Measurements from ENCODE around the gene XCL2. TPM values are rescaled to one million over a fixed set of nuclear protein-coding genes. Genes with fewer than 3 reads are reported as not detected.
"Not testable (repeated sequence)": the region's sequence is repeated elsewhere in the genome, so short reads cannot be mapped to it uniquely, and the experiment has no call there.

XCL2 gene
- polyA plus RNA-seq, 3 donors = 0.56 to 1.9 TPM; not detected in 1

- H3K9me3 Mint-ChIP-seq = peaks cover 0 to 3% (median 3%) of the 10 kb centered on the region in 7 donors
- Histone ChIP-seq H3K27me3 (ENCODE audit: control insufficient read depth in 2 of 2, insufficient read depth in 2 of 2, low read length in 2 of 2) (no peaks in the 10 kb centered on the region), H3K4me2 (replicated peaks; ENCODE audit: extremely low read depth, low read length, poor library complexity, severe bottlenecking) (no peak overlapping the region), H3K36me3 (replicated peaks in 1 of 2; ENCODE audit: control insufficient read depth in 1 of 2, insufficient read depth in 2 of 2, low read length in 2 of 2) (no peaks in the 10 kb centered on the region), H2AFZ (ENCODE audit: insufficient read depth, low read depth, low read length, poor library complexity, severe bottlenecking) (no peak overlapping the region), H3K9me3 (replicated peaks in 1 of 2; ENCODE audit: control insufficient read depth in 1 of 2, insufficient read depth in 1 of 2, low read length in 2 of 2) (peaks cover 0 to 5% of the 10 kb centered on the region in 2 donors), H3K27ac (ENCODE audit: low read depth in 1 of 2, low read length in 2 of 2) (no peak overlapping the region), H3K79me2 (ENCODE audit: insufficient read depth, low read length) (no peaks in the 10 kb centered on the region), H3K4me3 (replicated peaks in 1 of 3; ENCODE audit: low read depth in 2 of 3, low read length in 3 of 3) (no peak overlapping the region), H3K9ac (ENCODE audit: insufficient read depth, low read length, poor library complexity, severe bottlenecking) (no peak overlapping the region), H4K20me1 (ENCODE audit: insufficient read depth, low read length) (no peaks in the 10 kb centered on the region), H3K4me1 (ENCODE audit: control insufficient read depth in 1 of 2, insufficient read depth in 2 of 2, low read length in 2 of 2) (no peaks in the 10 kb centered on the region)
- H3K36me3 Mint-ChIP-seq = no peaks in the 10 kb centered on the region
- DNase-seq = no peak
- peaks cover 2% of the 10 kb centered on the region in 3 donors for H3K27me3 Mint-ChIP-seq (ENCODE audit: low read depth in 3 of 3)
- intact Hi-C loops (cut with micrococcal nuclease) = no loop called here
- 83% methylated on average over 2 of the region's 4 CpGs for WGBS (ENCODE audit: insufficient coverage)
- H3K27ac Mint-ChIP-seq = no peak overlapping the region
- H3K4me3 Mint-ChIP-seq = no peak overlapping the region
- no peaks in the 10 kb centered on the region for H3K4me1 Mint-ChIP-seq
- no peak for TF ChIP-seq CTCF (IDR thresholded peaks at IDR 0.05)
These were observed 38.2 kb upstream of the XCL2 start for GRCh38 chr1:168581817-168582572.

GRCh38 chr1:168580991-168581390, 37.2 kb upstream of the XCL2 start:
- H2AFZ ChIP-seq (ENCODE audit: insufficient read depth, low read depth, low read length, poor library complexity, severe bottlenecking); H3K27ac ChIP-seq (ENCODE audit: low read depth in 1 of 2, low read length in 2 of 2); H3K4me3 Mint-ChIP-seq; H3K9ac ChIP-seq (ENCODE audit: insufficient read depth, low read length, poor library complexity, severe bottlenecking); H3K9me3 ChIP-seq (replicated peaks in 1 of 2; ENCODE audit: control insufficient read depth in 1 of 2, insufficient read depth in 1 of 2, low read length in 2 of 2); H3K4me1 ChIP-seq (ENCODE audit: control insufficient read depth in 1 of 2, insufficient read depth in 2 of 2, low read length in 2 of 2); intact Hi-C loops (cut with micrococcal nuclease); H3K27me3 Mint-ChIP-seq (ENCODE audit: low read depth in 3 of 3); H3K4me2 ChIP-seq (replicated peaks; ENCODE audit: extremely low read depth, low read length, poor library complexity, severe bottlenecking); H3K9me3 Mint-ChIP-seq; H3K27me3 ChIP-seq (ENCODE audit: control insufficient read depth in 2 of 2, insufficient read depth in 2 of 2, low read length in 2 of 2); H3K36me3 ChIP-seq (replicated peaks in 1 of 2; ENCODE audit: control insufficient read depth in 1 of 2, insufficient read depth in 2 of 2, low read length in 2 of 2); H3K4me1 Mint-ChIP-seq; DNase-seq; H3K79me2 ChIP-seq (ENCODE audit: insufficient read depth, low read length); H4K20me1 ChIP-seq (ENCODE audit: insufficient read depth, low read length); H3K36me3 Mint-ChIP-seq; H3K27ac Mint-ChIP-seq; H3K4me3 ChIP-seq (replicated peaks in 1 of 3; ENCODE audit: low read depth in 2 of 3, low read length in 3 of 3): not testable (repeated sequence)
- WGBS (ENCODE audit: insufficient coverage) = 17% methylated on average over 1 of the region's 7 CpGs

DNA sequence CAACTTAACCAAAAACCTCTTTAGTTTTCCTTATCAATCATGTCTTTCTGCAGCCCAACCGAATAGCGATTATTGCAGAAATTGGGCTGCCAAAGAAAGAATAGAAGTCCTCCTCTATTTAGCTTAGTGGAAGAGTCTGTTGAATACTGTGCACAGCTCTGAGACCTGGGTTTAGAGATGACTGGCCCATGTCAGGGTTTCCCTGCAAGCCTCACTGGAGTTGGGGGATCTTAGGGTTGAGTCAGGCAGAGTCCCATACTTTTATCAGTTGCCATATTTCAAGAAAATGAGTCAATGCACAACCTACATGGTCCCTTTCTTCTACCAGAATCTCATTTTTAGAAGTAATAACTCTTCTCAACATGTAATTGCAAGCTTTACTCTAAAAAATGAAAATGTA, 36.5 kb upstream of the XCL2 start:
- H2AFZ ChIP-seq (ENCODE audit: insufficient read depth, low read depth, low read length, poor library complexity, severe bottlenecking); intact Hi-C loops (cut with micrococcal nuclease); H3K4me2 ChIP-seq (replicated peaks; ENCODE audit: extremely low read depth, low read length, poor library complexity, severe bottlenecking); H3K4me3 ChIP-seq (replicated peaks in 1 of 3; ENCODE audit: low read depth in 2 of 3, low read length in 3 of 3); H3K4me1 ChIP-seq (ENCODE audit: control insufficient read depth in 1 of 2, insufficient read depth in 2 of 2, low read length in 2 of 2); H3K27ac Mint-ChIP-seq; H3K36me3 ChIP-seq (replicated peaks in 1 of 2; ENCODE audit: control insufficient read depth in 1 of 2, insufficient read depth in 2 of 2, low read length in 2 of 2); H3K9ac ChIP-seq (ENCODE audit: insufficient read depth, low read length, poor library complexity, severe bottlenecking); DNase-seq; H3K4me1 Mint-ChIP-seq; H3K27me3 ChIP-seq (ENCODE audit: control insufficient read depth in 2 of 2, insufficient read depth in 2 of 2, low read length in 2 of 2); H3K27me3 Mint-ChIP-seq (ENCODE audit: low read depth in 3 of 3); H4K20me1 ChIP-seq (ENCODE audit: insufficient read depth, low read length); H3K9me3 ChIP-seq (replicated peaks in 1 of 2; ENCODE audit: control insufficient read depth in 1 of 2, insufficient read depth in 1 of 2, low read length in 2 of 2); H3K4me3 Mint-ChIP-seq; H3K27ac ChIP-seq (ENCODE audit: low read depth in 1 of 2, low read length in 2 of 2); H3K36me3 Mint-ChIP-seq; H3K79me2 ChIP-seq (ENCODE audit: insufficient read depth, low read length); H3K9me3 Mint-ChIP-seq: not testable (repeated sequence)
- WGBS (ENCODE audit: insufficient coverage) = no CpG with 5 or more reads among the region's 2 CpGs

GRCh38 chr1:168578531-168579185, 34.9 kb upstream of the XCL2 start:
- not testable (repeated sequence) for H2AFZ ChIP-seq (ENCODE audit: insufficient read depth, low read depth, low read length, poor library complexity, severe bottlenecking); H3K27me3 ChIP-seq (ENCODE audit: control insufficient read depth in 2 of 2, insufficient read depth in 2 of 2, low read length in 2 of 2); H3K4me2 ChIP-seq (replicated peaks; ENCODE audit: extremely low read depth, low read length, poor library complexity, severe bottlenecking); H3K9me3 Mint-ChIP-seq; H3K36me3 ChIP-seq (replicated peaks in 1 of 2; ENCODE audit: control insufficient read depth in 1 of 2, insufficient read depth in 2 of 2, low read length in 2 of 2); H3K4me3 ChIP-seq (replicated peaks in 1 of 3; ENCODE audit: low read depth in 2 of 3, low read length in 3 of 3); H4K20me1 ChIP-seq (ENCODE audit: insufficient read depth, low read length); H3K27ac Mint-ChIP-seq; H3K27me3 Mint-ChIP-seq (ENCODE audit: low read depth in 3 of 3); H3K4me1 ChIP-seq (ENCODE audit: control insufficient read depth in 1 of 2, insufficient read depth in 2 of 2, low read length in 2 of 2); DNase-seq; H3K9me3 ChIP-seq (replicated peaks in 1 of 2; ENCODE audit: control insufficient read depth in 1 of 2, insufficient read depth in 1 of 2, low read length in 2 of 2); H3K4me3 Mint-ChIP-seq; H3K36me3 Mint-ChIP-seq; H3K79me2 ChIP-seq (ENCODE audit: insufficient read depth, low read length); H3K4me1 Mint-ChIP-seq; H3K27ac ChIP-seq (ENCODE audit: low read depth in 1 of 2, low read length in 2 of 2); H3K9ac ChIP-seq (ENCODE audit: insufficient read depth, low read length, poor library complexity, severe bottlenecking)
- WGBS (ENCODE audit: insufficient coverage) = 89% methylated on average over 2 of the region's 2 CpGs
- intact Hi-C loops (cut with micrococcal nuclease) = loop anchor here (10.0 kb wide), 1 partner anchor 234 kb away; no protein-coding TSS in a partner anchor

All from CD14-positive monocyte (primary cell).